HCT116 (cell line): ENCODE measurements around the gene UTP11. TPM values are rescaled to one million over a fixed set of nuclear protein-coding genes. Genes with fewer than 3 reads are reported as not detected.

Experiments used
- ATAC-seq: fragments of 200-7000 bp; cut with Tn5 transposase; 2 replicates; pipeline ENCODE4 v1.9.1; 2020; ENCODE audit warnings: mild to moderate bottlenecking, moderate library complexity
- BruUV-seq: library from RNA; stranded (reverse); fragments of 400-500 nt; replicated peaks from 2 replicates; lab custom pipeline; 2021; lab: Mats Ljungman, UMichigan
- CTCF ChIA-PET: fragments of 300-600 bp; sonication (Branson Sonifier 250); formaldehyde crosslinking; loops from one replicate; lab custom pipeline; 2021; ENCODE audit warnings: antibody characterized with exemption; lab: Charles Lee
- POLR2A ChIA-PET: fragments of 300-600, 350-600 bp; sonication (Branson Sonifier 250); formaldehyde crosslinking; loops from one replicate; lab custom pipeline; 2021; ENCODE audit warnings: antibody characterized with exemption; lab: Charles Lee
- RAD21 ChIA-PET, 2 experiments: fragments of 300-600 bp; sonication (Branson Sonifier 250); formaldehyde crosslinking; loops; one replicate each; lab custom pipeline; 2023; ENCODE audit warnings: low total read pairs in 2 of 2; ENCODE audit not compliant: uncharacterized antibody in 2 of 2, unreplicated experiment in 2 of 2, low non-redundant PET in 1 of 2; lab: Charles Lee
- DNase-seq: peaks from one replicate; pipeline ENCODE4 v3.0.0-alpha.2; 2010; ENCODE audit warnings: low read depth, low spot score
- H2AFZ ChIP-seq: fragments of 200-600 bp; shearing (Covaris generic), sonication (generic); 2 replicates; pipeline ENCODE4 v1.6.1; 2017; ENCODE audit warnings: low read depth, mixed run types, mixed read lengths, antibody characterized with exemption, low read length; ENCODE audit not compliant: poor library complexity, severe bottlenecking
- H3K27ac ChIP-seq: 2 replicates; pipeline ENCODE4 v1.5.1; 2012; ENCODE audit warnings: low read depth, low read length
- H3K27me3 ChIP-seq: fragments of 200-600 bp; sonication (generic); 2 replicates; pipeline ENCODE4 v1.6.1; 2016; ENCODE audit warnings: mixed run types, low read length, mixed read lengths; ENCODE audit not compliant: insufficient read depth
- H3K36me3 ChIP-seq, 2 experiments: fragments of 200-500 bp in 1 of 2; fragments of 200-600 bp in 1 of 2; sonication (Bioruptor generic) in 1 of 2; sonication (generic) in 1 of 2; 2 replicates each; pipeline versions ENCODE4 v1.5.1 to v1.6.1; 2014 to 2016; ENCODE audit warnings: low read length in 2 of 2, inconsistent platforms in 1 of 2, mixed read lengths in 1 of 2, mixed run types in 1 of 2; ENCODE audit not compliant: insufficient read depth in 2 of 2, control insufficient read depth in 1 of 2
- H3K4me1 ChIP-seq, 2 experiments: fragments of 200-600 bp in 1 of 2; sonication (generic) in 1 of 2; 2 replicates each; pipeline versions ENCODE4 v1.5.1 to v1.6.1; 2012 to 2017; ENCODE audit warnings: low read length in 2 of 2, inconsistent platforms in 1 of 2, mild to moderate bottlenecking in 1 of 2, mixed read lengths in 1 of 2, mixed run types in 1 of 2, moderate library complexity in 1 of 2; ENCODE audit not compliant: insufficient read depth in 2 of 2, control insufficient read depth in 1 of 2
- H3K4me2 ChIP-seq: fragments of 200-600 bp; sonication (generic); 2 replicates; pipeline ENCODE4 v1.6.1; 2017; ENCODE audit warnings: mixed run types, low read length, mixed read lengths
- H3K4me3 ChIP-seq, 2 experiments: fragments of 200-600 bp in 1 of 2; sonication (generic) in 1 of 2; replicated peaks in 1 of 2; 2 replicates each; pipeline ENCODE4 v1.5.1; 2011 to 2016; ENCODE audit warnings: low read length in 2 of 2, control low read depth in 1 of 2, low read depth in 1 of 2, mild to moderate bottlenecking in 1 of 2, mixed read lengths in 1 of 2, mixed run types in 1 of 2
- H3K79me2 ChIP-seq: fragments of 200-600 bp; sonication (generic); 2 replicates; pipeline ENCODE4 v1.6.1; 2017; ENCODE audit warnings: mild to moderate bottlenecking, mixed run types, low read length, moderate library complexity, mixed read lengths; ENCODE audit not compliant: insufficient read depth
- H3K9ac ChIP-seq: fragments of 200-600 bp; sonication (generic); 2 replicates; pipeline ENCODE4 v1.6.1; 2016; ENCODE audit warnings: low read length, mixed read lengths
- H3K9me2 ChIP-seq: fragments of 200-600 bp; sonication (generic), shearing (Covaris generic); 2 replicates; pipeline ENCODE4 v1.6.1; 2017; ENCODE audit warnings: mixed run types, mild to moderate bottlenecking, moderate library complexity; ENCODE audit not compliant: insufficient read depth
- H3K9me3 ChIP-seq, 2 experiments: fragments of 200-500 bp in 1 of 2; fragments of 200-600 bp in 1 of 2; sonication (Bioruptor generic) in 1 of 2; sonication (generic) in 1 of 2; 2 replicates each; pipeline ENCODE4 v1.6.1; 2014 to 2017; ENCODE audit warnings: low read length in 2 of 2, mixed read lengths in 2 of 2, inconsistent platforms in 1 of 2, low read depth in 1 of 2, mild to moderate bottlenecking in 1 of 2, mixed run types in 1 of 2, moderate library complexity in 1 of 2; ENCODE audit not compliant: control insufficient read depth in 1 of 2, insufficient read depth in 1 of 2
- H4K20me1 ChIP-seq: fragments of 200-600 bp; sonication (generic), shearing (Covaris generic); 2 replicates; pipeline ENCODE4 v1.6.1; 2017; ENCODE audit warnings: mixed run types, mild to moderate bottlenecking, moderate library complexity; ENCODE audit not compliant: insufficient read depth
- ELF1 ChIP-seq: IDR thresholded peaks from 2 replicates; pipeline ENCODE4 v1.6.1; 2012; ENCODE audit warnings: low read depth, borderline replicate concordance
- EZH2 ChIP-seq: fragments of 200-600 bp; sonication (generic); IDR thresholded peaks from 2 replicates; pipeline ENCODE4 v1.6.1; 2017; ENCODE audit warnings: antibody characterized with exemption, mixed run types
- POLR2A ChIP-seq: IDR thresholded peaks from 2 replicates; pipeline ENCODE4 v1.7.0; 2011; ENCODE audit warnings: borderline replicate concordance; ENCODE audit not compliant: insufficient read depth, insufficient read length; ENCODE audit errors: extremely low read depth
- SP1 ChIP-seq: IDR thresholded peaks from 2 replicates; pipeline ENCODE4 v1.6.1; 2012; ENCODE audit warnings: low read depth
- SRF ChIP-seq: IDR thresholded peaks from 2 replicates; pipeline ENCODE4 v1.6.1; 2012; ENCODE audit warnings: low read depth
- YY1 ChIP-seq: IDR thresholded peaks from 2 replicates; pipeline ENCODE4 v1.6.1; 2011; ENCODE audit warnings: low read length, low read depth, moderate library complexity, mild to moderate bottlenecking; ENCODE audit not compliant: insufficient replicate concordance; ENCODE audit errors: extremely low read depth
- ZFX ChIP-seq: fragments of 450-650 bp; IDR thresholded peaks from 2 replicates; pipeline ENCODE4 v1.6.1; 2017
- intact Hi-C: fragments of 100-400 bp; cut with micrococcal nuclease; formaldehyde crosslinking; loops from 2 replicates; pipeline ENCODE4 v1.10.0; 2022
- total RNA-seq: library from RNA; stranded (reverse); gene quantifications from one replicate; pipeline ENCODE4 v1.2.1, GENCODE V29; 2021; ENCODE audit not compliant: unreplicated experiment
- TF ChIP-seq, protein P1 (sequence below), 3 experiments: fragments of 200-600 bp in 1 of 3; sonication (generic) in 1 of 3; IDR thresholded peaks in 2 of 3; conservative IDR thresholded peaks in 1 of 3; 2 replicates each; pipeline ENCODE4 v1.5.1; 2012 to 2017; ENCODE audit warnings: low read depth in 2 of 3, low read length in 2 of 3, antibody characterized with exemption in 1 of 3, borderline replicate concordance in 1 of 3, control low read depth in 1 of 3, mild to moderate bottlenecking in 1 of 3, mixed read lengths in 1 of 3, mixed run types in 1 of 3, moderate library complexity in 1 of 3; ENCODE audit not compliant: insufficient read depth in 1 of 3
- TF ChIP-seq, protein P2 (sequence below): IDR thresholded peaks from 2 replicates; pipeline ENCODE4 v1.6.1; 2012

Gene UTP11
- total RNA-seq, 1 experiment from 2014 or later: 47.5 TPM

- ATAC-seq (no peak), DNase-seq (no peak)
- no peak overlapping the region; the same call in 1 of the 2 replicates for H3K4me2 ChIP-seq
- H3K36me3 ChIP-seq: peaks cover 28 to 49% of the 10 kb centered on the region in 2 experiments
- peaks cover 3% of the 10 kb centered on the region; the same call in 1 of the 2 replicates for H4K20me1 ChIP-seq
- RAD21 ChIA-PET: no interaction called here
- CTCF ChIA-PET: no interaction called here
- no TSS peak for BruUV-seq
- peaks cover 71% of the 10 kb centered on the region for H3K79me2 ChIP-seq
- no peaks in the 10 kb centered on the region for H3K9me2 ChIP-seq
- POLR2A ChIA-PET: no interaction called here
- intact Hi-C loops: loop anchor here (5.0 kb wide), 1 partner anchor 543 kb away; the partner anchor contains the start of gene ZC3H12A
- no peaks in the 10 kb centered on the region for H3K27me3 ChIP-seq
- no peak overlapping the region for H3K27ac ChIP-seq
- H2AFZ ChIP-seq: no peak overlapping the region
- no peaks in the 10 kb centered on the region for H3K9me3 ChIP-seq
- TF ChIP-seq ZFX: no peak
- TF ChIP-seq, protein P1, sequence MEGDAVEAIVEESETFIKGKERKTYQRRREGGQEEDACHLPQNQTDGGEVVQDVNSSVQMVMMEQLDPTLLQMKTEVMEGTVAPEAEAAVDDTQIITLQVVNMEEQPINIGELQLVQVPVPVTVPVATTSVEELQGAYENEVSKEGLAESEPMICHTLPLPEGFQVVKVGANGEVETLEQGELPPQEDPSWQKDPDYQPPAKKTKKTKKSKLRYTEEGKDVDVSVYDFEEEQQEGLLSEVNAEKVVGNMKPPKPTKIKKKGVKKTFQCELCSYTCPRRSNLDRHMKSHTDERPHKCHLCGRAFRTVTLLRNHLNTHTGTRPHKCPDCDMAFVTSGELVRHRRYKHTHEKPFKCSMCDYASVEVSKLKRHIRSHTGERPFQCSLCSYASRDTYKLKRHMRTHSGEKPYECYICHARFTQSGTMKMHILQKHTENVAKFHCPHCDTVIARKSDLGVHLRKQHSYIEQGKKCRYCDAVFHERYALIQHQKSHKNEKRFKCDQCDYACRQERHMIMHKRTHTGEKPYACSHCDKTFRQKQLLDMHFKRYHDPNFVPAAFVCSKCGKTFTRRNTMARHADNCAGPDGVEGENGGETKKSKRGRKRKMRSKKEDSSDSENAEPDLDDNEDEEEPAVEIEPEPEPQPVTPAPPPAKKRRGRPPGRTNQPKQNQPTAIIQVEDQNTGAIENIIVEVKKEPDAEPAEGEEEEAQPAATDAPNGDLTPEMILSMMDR (IDR thresholded peaks at IDR 0.05 in 2 of 3, conservative IDR thresholded peaks at IDR 0.05 in 1 of 3; ENCODE audit: borderline replicate concordance in 1 of 3, insufficient read depth in 1 of 3, low read depth in 2 of 3, low read length in 2 of 3): no peak
- TF ChIP-seq EZH2: no peak
- no peak for TF ChIP-seq SP1
- TF ChIP-seq, protein P2, sequence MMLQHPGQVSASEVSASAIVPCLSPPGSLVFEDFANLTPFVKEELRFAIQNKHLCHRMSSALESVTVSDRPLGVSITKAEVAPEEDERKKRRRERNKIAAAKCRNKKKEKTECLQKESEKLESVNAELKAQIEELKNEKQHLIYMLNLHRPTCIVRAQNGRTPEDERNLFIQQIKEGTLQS: no peak
- no peak for TF ChIP-seq YY1
- no peak for TF ChIP-seq SRF
- no peak for TF ChIP-seq ELF1
- TF ChIP-seq POLR2A: no peak
- peaks cover 13 to 25% of the 10 kb centered on the region in 2 experiments; a peak in 3 of 4 replicates for H3K4me1 ChIP-seq
- no peak overlapping the region for H3K4me3 ChIP-seq
- no peak overlapping the region for H3K9ac ChIP-seq
These were observed 2.3 kb downstream of the UTP11 start for GRCh38 chr1:38014724-38015424.
